ENCODE measurements around the gene PCSK2. TPM values are rescaled to one million over a fixed set of nuclear protein-coding genes. Genes with fewer than 3 reads are reported as not detected.

The PCSK2 gene
- total and polyA plus RNA-seq, 4 donors = 0.08 to 0.14 (median 0.09) TPM; not detected in 1

DNA sequence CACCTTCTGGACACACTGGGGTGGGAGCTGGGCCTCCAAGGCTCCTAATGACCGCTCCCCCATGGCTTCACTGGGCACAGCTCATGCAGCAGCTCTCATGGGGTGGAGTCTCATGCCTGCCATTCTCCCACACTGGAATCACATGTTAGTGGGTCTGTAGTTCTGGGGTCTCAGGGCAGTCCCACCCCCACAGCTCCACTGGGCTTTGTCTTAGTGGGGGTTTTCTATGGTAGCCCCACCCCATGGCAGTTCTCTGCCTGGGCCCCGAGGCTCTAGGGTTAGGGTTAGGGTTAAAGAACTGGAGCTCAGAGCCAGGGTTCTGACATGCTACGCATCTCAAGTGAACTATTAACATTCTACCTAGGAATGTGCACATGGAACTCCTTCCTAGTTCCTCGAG lies 139.0 kb downstream of the PCSK2 start:
- TF ChIP-seq, protein P1, sequence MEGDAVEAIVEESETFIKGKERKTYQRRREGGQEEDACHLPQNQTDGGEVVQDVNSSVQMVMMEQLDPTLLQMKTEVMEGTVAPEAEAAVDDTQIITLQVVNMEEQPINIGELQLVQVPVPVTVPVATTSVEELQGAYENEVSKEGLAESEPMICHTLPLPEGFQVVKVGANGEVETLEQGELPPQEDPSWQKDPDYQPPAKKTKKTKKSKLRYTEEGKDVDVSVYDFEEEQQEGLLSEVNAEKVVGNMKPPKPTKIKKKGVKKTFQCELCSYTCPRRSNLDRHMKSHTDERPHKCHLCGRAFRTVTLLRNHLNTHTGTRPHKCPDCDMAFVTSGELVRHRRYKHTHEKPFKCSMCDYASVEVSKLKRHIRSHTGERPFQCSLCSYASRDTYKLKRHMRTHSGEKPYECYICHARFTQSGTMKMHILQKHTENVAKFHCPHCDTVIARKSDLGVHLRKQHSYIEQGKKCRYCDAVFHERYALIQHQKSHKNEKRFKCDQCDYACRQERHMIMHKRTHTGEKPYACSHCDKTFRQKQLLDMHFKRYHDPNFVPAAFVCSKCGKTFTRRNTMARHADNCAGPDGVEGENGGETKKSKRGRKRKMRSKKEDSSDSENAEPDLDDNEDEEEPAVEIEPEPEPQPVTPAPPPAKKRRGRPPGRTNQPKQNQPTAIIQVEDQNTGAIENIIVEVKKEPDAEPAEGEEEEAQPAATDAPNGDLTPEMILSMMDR (IDR thresholded peaks at IDR 0.05; ENCODE audit: low read depth, low read length, missing input control) = no peak
- TF ChIP-seq FOXA1 (IDR thresholded peaks at IDR 0.05) (no peak), HNF4G (IDR thresholded peaks at IDR 0.05) (no peak)
- Histone ChIP-seq H3K9me3 (ENCODE audit: control insufficient read depth in 4 of 4, low read length in 3 of 4) (peaks cover 0 to 6% (median 0%) of the 10 kb centered on the region in 4 donors), H3K4me1 (ENCODE audit: control insufficient read depth in 4 of 4, insufficient read depth in 4 of 4, low read length in 3 of 4) (no peaks in the 10 kb centered on the region), H3K27ac (ENCODE audit: low read depth in 1 of 2, low read length in 2 of 2) (no peak overlapping the region), H3K4me3 (ENCODE audit: low read depth in 1 of 3, low read length in 3 of 3) (no peak overlapping the region), H3K27me3 (ENCODE audit: control insufficient read depth in 4 of 4, insufficient read depth in 4 of 4, low read length in 3 of 4) (peaks cover 0 to 10% (median 1%) of the 10 kb centered on the region in 4 donors), H3K9ac (ENCODE audit: low read depth in 1 of 2, low read length in 2 of 2) (no peak overlapping the region), H3K36me3 (ENCODE audit: control insufficient read depth in 4 of 4, insufficient read depth in 3 of 4, low read depth in 1 of 4, low read length in 3 of 4) (no peaks in the 10 kb centered on the region)
- 65% methylated on average over 4 of the region's 4 CpGs for WGBS
- DNase-seq (ENCODE audit: low spot score) = no peak

DNA sequence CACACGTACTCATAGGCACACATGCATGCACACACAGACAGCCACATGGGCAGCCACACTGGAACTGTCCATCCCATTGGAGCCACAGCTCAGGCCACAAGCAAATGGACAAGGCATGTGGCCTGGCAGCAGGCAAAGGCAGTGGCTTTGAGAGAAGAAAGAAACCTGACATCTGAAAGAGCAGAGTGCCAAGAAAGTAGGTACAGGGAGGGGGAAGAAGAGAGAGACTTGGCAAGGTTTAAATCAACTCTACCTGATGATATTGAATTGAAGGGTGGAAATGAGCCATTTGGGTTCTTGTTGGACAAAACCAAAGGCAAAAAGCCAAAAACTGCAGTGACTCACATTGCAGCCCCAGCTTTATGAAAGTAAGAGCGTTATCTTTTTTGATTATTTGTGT lies 142.7 kb downstream of the PCSK2 start:
- Histone ChIP-seq H3K4me1 (ENCODE audit: control insufficient read depth in 4 of 4, insufficient read depth in 4 of 4, low read length in 3 of 4) (no peaks in the 10 kb centered on the region), H3K9ac (ENCODE audit: low read depth in 1 of 2, low read length in 2 of 2) (no peak overlapping the region), H3K27me3 (ENCODE audit: control insufficient read depth in 4 of 4, insufficient read depth in 4 of 4, low read length in 3 of 4) (peaks cover 0 to 10% (median 0%) of the 10 kb centered on the region in 4 donors), H3K27ac (ENCODE audit: low read depth in 1 of 2, low read length in 2 of 2) (no peak overlapping the region), H3K36me3 (ENCODE audit: control insufficient read depth in 4 of 4, insufficient read depth in 3 of 4, low read depth in 1 of 4, low read length in 3 of 4) (no peaks in the 10 kb centered on the region), H3K9me3 (ENCODE audit: control insufficient read depth in 4 of 4, low read length in 3 of 4) (peaks cover 0 to 6% (median 0%) of the 10 kb centered on the region in 4 donors), H3K4me3 (ENCODE audit: low read depth in 1 of 3, low read length in 3 of 3) (no peak overlapping the region)
- no peak for DNase-seq (ENCODE audit: low spot score)
- 74% methylated on average over 2 of the region's 2 CpGs for WGBS
- no peak for TF ChIP-seq FOXA1 (IDR thresholded peaks at IDR 0.05)
- TF ChIP-seq, protein P2, sequence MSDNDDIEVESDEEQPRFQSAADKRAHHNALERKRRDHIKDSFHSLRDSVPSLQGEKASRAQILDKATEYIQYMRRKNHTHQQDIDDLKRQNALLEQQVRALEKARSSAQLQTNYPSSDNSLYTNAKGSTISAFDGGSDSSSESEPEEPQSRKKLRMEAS (IDR thresholded peaks at IDR 0.05) = no peak
- TF ChIP-seq SP1 (IDR thresholded peaks at IDR 0.05) = no peak
- no peak for TF ChIP-seq JUND (IDR thresholded peaks at IDR 0.05)

DNA sequence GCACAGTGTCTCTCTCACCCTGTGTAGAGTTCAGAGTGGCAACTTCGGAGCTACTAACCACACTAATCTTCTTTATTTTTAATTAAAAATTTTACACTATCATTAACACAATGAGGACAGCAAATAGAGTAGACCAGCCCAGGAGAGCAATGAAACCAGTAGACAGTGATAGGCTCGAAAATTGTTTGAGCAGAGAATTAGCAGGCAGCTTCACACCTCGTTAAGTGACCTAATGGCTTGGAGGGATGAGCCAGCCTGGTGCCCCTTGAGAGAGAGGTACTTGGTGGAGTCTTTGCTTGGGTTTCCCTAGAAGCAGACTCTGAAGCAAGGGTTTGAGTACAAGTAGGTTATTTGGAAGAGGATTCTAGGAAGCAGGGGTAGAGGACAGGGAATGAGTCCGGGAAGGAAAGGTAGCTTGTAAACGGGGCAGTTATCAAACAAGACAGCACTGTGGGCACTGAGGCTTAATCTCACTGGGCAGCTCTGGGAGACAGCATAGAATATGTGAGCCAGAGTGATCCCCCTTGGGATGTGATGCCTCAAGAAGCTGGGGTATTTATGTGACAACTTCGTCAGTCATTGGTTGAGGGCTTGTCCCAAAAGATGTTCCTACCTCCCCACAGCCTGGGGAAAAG lies 146.1 kb downstream of the PCSK2 start:
- Histone ChIP-seq H3K27ac (ENCODE audit: low read depth in 1 of 2, low read length in 2 of 2) (no peak overlapping the region), H3K36me3 (ENCODE audit: control insufficient read depth in 4 of 4, insufficient read depth in 3 of 4, low read depth in 1 of 4, low read length in 3 of 4) (no peaks in the 10 kb centered on the region), H3K4me3 (ENCODE audit: low read depth in 1 of 3, low read length in 3 of 3) (no peak overlapping the region), H3K27me3 (ENCODE audit: control insufficient read depth in 4 of 4, insufficient read depth in 4 of 4, low read length in 3 of 4) (peaks cover 0 to 10% (median 0%) of the 10 kb centered on the region in 4 donors), H3K9me3 (ENCODE audit: control insufficient read depth in 4 of 4, low read length in 3 of 4) (peaks cover 0 to 6% (median 0%) of the 10 kb centered on the region in 4 donors), H3K9ac (ENCODE audit: low read depth in 1 of 2, low read length in 2 of 2) (no peak overlapping the region), H3K4me1 (ENCODE audit: control insufficient read depth in 4 of 4, insufficient read depth in 4 of 4, low read length in 3 of 4) (no peaks in the 10 kb centered on the region)
- WGBS = 44% methylated on average over 6 of the region's 6 CpGs
- TF ChIP-seq JUND (IDR thresholded peaks at IDR 0.05) (no peak), GABPA (IDR thresholded peaks at IDR 0.05 in 1 of 2, conservative IDR thresholded peaks at IDR 0.05 in 1 of 2) (no peak)
- TF ChIP-seq, protein P3, sequence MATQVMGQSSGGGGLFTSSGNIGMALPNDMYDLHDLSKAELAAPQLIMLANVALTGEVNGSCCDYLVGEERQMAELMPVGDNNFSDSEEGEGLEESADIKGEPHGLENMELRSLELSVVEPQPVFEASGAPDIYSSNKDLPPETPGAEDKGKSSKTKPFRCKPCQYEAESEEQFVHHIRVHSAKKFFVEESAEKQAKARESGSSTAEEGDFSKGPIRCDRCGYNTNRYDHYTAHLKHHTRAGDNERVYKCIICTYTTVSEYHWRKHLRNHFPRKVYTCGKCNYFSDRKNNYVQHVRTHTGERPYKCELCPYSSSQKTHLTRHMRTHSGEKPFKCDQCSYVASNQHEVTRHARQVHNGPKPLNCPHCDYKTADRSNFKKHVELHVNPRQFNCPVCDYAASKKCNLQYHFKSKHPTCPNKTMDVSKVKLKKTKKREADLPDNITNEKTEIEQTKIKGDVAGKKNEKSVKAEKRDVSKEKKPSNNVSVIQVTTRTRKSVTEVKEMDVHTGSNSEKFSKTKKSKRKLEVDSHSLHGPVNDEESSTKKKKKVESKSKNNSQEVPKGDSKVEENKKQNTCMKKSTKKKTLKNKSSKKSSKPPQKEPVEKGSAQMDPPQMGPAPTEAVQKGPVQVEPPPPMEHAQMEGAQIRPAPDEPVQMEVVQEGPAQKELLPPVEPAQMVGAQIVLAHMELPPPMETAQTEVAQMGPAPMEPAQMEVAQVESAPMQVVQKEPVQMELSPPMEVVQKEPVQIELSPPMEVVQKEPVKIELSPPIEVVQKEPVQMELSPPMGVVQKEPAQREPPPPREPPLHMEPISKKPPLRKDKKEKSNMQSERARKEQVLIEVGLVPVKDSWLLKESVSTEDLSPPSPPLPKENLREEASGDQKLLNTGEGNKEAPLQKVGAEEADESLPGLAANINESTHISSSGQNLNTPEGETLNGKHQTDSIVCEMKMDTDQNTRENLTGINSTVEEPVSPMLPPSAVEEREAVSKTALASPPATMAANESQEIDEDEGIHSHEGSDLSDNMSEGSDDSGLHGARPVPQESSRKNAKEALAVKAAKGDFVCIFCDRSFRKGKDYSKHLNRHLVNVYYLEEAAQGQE (IDR thresholded peaks at IDR 0.05) = no peak
- TF ChIP-seq, protein P1 (IDR thresholded peaks at IDR 0.05; ENCODE audit: low read depth, low read length, missing input control) = no peak
- TF ChIP-seq, protein P4, sequence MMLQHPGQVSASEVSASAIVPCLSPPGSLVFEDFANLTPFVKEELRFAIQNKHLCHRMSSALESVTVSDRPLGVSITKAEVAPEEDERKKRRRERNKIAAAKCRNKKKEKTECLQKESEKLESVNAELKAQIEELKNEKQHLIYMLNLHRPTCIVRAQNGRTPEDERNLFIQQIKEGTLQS (IDR thresholded peaks at IDR 0.05) = no peak
- no peak for DNase-seq (ENCODE audit: low spot score)

Data from liver (tissue), 9 donors.